Panc1 (cell line): ENCODE data around the gene MRE11. TPM values are rescaled to one million over a fixed set of nuclear protein-coding genes. Genes with fewer than 3 reads are reported as not detected.
A peak's percentile ranks its signal among the peaks of the same experiment; 100 is the strongest.

Experiments used
- ATAC-seq: fragments of 200-7000 bp; cut with Tn5 transposase; 2 replicates; pipeline ENCODE4 v1.9.1; 2020; ENCODE audit warnings: mild to moderate bottlenecking, moderate library complexity
- BruUV-seq: library from RNA; stranded (reverse); fragments of 400-500 nt; replicated peaks from 2 replicates; lab custom pipeline; 2021; lab: Mats Ljungman, UMichigan
- CTCF ChIA-PET: fragments of 300-600 bp; sonication (Branson Sonifier 250); formaldehyde crosslinking; loops from one replicate; lab custom pipeline; 2022; ENCODE audit warnings: antibody characterized with exemption; lab: Charles Lee
- POLR2A ChIA-PET: fragments of 300-600 bp; sonication (Branson Sonifier 250); formaldehyde crosslinking; loops from one replicate; lab custom pipeline; 2022; ENCODE audit warnings: antibody characterized with exemption; lab: Charles Lee
- DNase-seq: peaks from one replicate; pipeline ENCODE4 v3.0.0-alpha.2; 2010; ENCODE audit warnings: low read depth, low spot score
- H3K27ac ChIP-seq: 2 replicates; pipeline ENCODE4 v1.5.1; 2011; ENCODE audit warnings: mild to moderate bottlenecking, low read length, inconsistent platforms
- H3K27me3 ChIP-seq: fragments of 200-500 bp; sonication (Bioruptor generic); 2 replicates; pipeline ENCODE4 v1.6.0; 2014; ENCODE audit warnings: low read length, inconsistent platforms; ENCODE audit not compliant: control insufficient read depth, insufficient read depth
- H3K36me3 ChIP-seq: fragments of 200-500 bp; sonication (Bioruptor generic); 2 replicates; pipeline ENCODE4 v1.5.1; 2014; ENCODE audit warnings: inconsistent platforms, mild to moderate bottlenecking, low read length, moderate library complexity; ENCODE audit not compliant: control insufficient read depth, insufficient read depth
- H3K4me1 ChIP-seq: 2 replicates; pipeline ENCODE4 v1.5.1; 2011; ENCODE audit warnings: inconsistent platforms, mild to moderate bottlenecking, low read length, moderate library complexity; ENCODE audit not compliant: control insufficient read depth, insufficient read depth
- H3K4me3 ChIP-seq, 2 experiments: 2 replicates each; pipeline ENCODE4 v1.5.1; 2011 to 2012; ENCODE audit warnings: low read depth in 2 of 2, low read length in 2 of 2, mild to moderate bottlenecking in 2 of 2, inconsistent platforms in 1 of 2, moderate library complexity in 1 of 2
- H3K9me3 ChIP-seq: fragments of 200-500 bp; sonication (Bioruptor generic); 2 replicates; pipeline ENCODE4 v1.5.1; 2014; ENCODE audit warnings: low read depth, mild to moderate bottlenecking, inconsistent platforms, low read length, moderate library complexity; ENCODE audit not compliant: control insufficient read depth, insufficient read depth
- POLR2AphosphoS5 ChIP-seq: IDR thresholded peaks from 2 replicates; pipeline ENCODE4 v1.6.1; 2012; ENCODE audit warnings: mild to moderate bottlenecking, low read depth, low read length, moderate library complexity
- REST ChIP-seq, 2 experiments: IDR thresholded peaks; 2 replicates each; pipeline ENCODE4 v1.6.1; 2011 to 2012; ENCODE audit warnings: low read depth in 2 of 2, control low read depth in 1 of 2, low read length in 1 of 2, mild to moderate bottlenecking in 1 of 2, moderate library complexity in 1 of 2; ENCODE audit not compliant: insufficient read depth in 1 of 2
- SIN3A ChIP-seq: IDR thresholded peaks from 2 replicates; pipeline ENCODE4 v1.6.1; 2012; ENCODE audit warnings: low read depth, mild to moderate bottlenecking, low read length, moderate library complexity, borderline replicate concordance; ENCODE audit not compliant: insufficient read depth
- TCF7L2 ChIP-seq: IDR thresholded peaks from 2 replicates; pipeline ENCODE4 v1.6.1; 2011; ENCODE audit warnings: mild to moderate bottlenecking, low read depth, low read length, inconsistent platforms
- in situ Hi-C: cut with HindIII; loops from 2 replicates; pipeline ENCODE4 v1.10.0; 2016; ENCODE audit warnings: low sequenced_read_pairs, low pct_unique_long_range_greater_than_20kb
- intact Hi-C: fragments of 100-400 bp; cut with micrococcal nuclease; formaldehyde crosslinking; loops from one replicate; pipeline ENCODE4 v1.10.0; 2022; ENCODE audit not compliant: unreplicated experiment
- total RNA-seq: library from RNA; stranded (reverse); gene quantifications from one replicate; pipeline ENCODE4 v1.2.1, GENCODE V29; 2021; ENCODE audit not compliant: unreplicated experiment
- TF ChIP-seq, protein P1 (sequence below): fragments of 450-650 bp; IDR thresholded peaks from 2 replicates; pipeline ENCODE4 v1.5.1; 2017; ENCODE audit warnings: mild to moderate bottlenecking

Gene MRE11
- total RNA-seq, 1 experiment from 2014 or later, result 35.0 TPM

DNA sequence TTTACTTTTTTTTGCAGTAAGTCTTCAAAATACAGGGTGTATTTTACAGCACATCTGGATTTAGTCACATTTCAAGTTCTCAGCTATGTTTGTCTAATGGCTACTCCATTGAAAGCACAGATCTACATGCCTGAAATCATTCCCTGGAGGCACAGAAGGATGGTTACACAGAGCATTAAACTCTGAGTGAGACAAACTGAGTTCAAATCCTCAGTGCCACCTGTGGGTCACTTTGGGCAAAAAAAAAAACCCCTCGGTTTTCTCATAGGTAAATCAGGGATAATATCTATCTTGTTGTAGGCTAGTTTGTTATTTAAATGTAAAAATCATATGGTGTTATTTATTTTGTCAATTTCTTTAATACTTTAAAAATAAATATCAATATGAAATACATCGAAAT, 7.9 kb upstream of the MRE11 start:
- intact Hi-C loops (loop anchor here (5.0 to 10.0 kb wide), 3 partner anchors 174 to 1267 kb away; no protein-coding TSS in a partner anchor), in situ Hi-C loops (no loop called here)
- peaks cover 20% of the 10 kb centered on the region for H3K36me3 ChIP-seq
- no peak for DNase-seq
- no peak for TF ChIP-seq REST (IDR thresholded peaks at IDR 0.05; ENCODE audit: insufficient read depth in 1 of 2, low read depth in 2 of 2, low read length in 1 of 2)
- TF ChIP-seq, protein P1, sequence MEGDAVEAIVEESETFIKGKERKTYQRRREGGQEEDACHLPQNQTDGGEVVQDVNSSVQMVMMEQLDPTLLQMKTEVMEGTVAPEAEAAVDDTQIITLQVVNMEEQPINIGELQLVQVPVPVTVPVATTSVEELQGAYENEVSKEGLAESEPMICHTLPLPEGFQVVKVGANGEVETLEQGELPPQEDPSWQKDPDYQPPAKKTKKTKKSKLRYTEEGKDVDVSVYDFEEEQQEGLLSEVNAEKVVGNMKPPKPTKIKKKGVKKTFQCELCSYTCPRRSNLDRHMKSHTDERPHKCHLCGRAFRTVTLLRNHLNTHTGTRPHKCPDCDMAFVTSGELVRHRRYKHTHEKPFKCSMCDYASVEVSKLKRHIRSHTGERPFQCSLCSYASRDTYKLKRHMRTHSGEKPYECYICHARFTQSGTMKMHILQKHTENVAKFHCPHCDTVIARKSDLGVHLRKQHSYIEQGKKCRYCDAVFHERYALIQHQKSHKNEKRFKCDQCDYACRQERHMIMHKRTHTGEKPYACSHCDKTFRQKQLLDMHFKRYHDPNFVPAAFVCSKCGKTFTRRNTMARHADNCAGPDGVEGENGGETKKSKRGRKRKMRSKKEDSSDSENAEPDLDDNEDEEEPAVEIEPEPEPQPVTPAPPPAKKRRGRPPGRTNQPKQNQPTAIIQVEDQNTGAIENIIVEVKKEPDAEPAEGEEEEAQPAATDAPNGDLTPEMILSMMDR, result peak; percentile 11; the same call in 1 of the 2 replicates
- H3K4me3 ChIP-seq, result no peak overlapping the region
- BruUV-seq, result no TSS peak
- ChIA-PET CTCF (no interaction called here), POLR2A (no interaction called here)
- no peaks in the 10 kb centered on the region for H3K9me3 ChIP-seq
- ATAC-seq, result no peak
- no peaks in the 10 kb centered on the region for H3K27me3 ChIP-seq
- H3K4me1 ChIP-seq, result no peaks in the 10 kb centered on the region
- no peak overlapping the region for H3K27ac ChIP-seq

DNA sequence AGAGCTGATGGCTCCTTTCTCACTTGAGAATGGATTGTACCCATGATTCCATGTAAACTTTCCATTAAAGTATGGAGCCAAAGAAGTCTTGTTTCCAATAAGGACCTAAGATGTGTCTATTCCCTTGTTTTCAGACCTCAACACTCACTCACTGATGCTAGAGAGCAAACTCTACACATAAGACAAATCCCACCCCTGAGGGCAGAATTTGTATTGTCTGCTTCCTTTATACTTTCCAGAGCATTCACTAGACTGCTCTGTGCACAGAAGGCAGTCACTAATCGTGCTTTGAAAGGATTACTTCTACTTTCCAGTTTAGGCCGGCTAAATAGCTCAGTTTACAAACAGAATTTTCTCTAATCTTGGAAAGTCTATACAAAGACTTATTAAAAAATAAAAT, 6.5 kb upstream of the MRE11 start:
- in situ Hi-C loops, result no loop called here
- no TSS peak for BruUV-seq
- TF ChIP-seq, protein P1, result no peak
- TF ChIP-seq SIN3A (no peak), TCF7L2 (no peak), POLR2AphosphoS5 (no peak), REST (IDR thresholded peaks at IDR 0.05; ENCODE audit: insufficient read depth in 1 of 2, low read depth in 2 of 2, low read length in 1 of 2) (no peak)
- Histone ChIP-seq H3K36me3 (peaks cover 20% of the 10 kb centered on the region), H3K27me3 (no peaks in the 10 kb centered on the region), H3K9me3 (no peaks in the 10 kb centered on the region), H3K4me3 (no peak overlapping the region), H3K4me1 (peaks cover 5% of the 10 kb centered on the region; the same call in 1 of the 2 replicates), H3K27ac (no peak overlapping the region)
- ATAC-seq (no peak), DNase-seq (no peak)
- ChIA-PET POLR2A (no interaction called here), CTCF (no interaction called here)
- intact Hi-C loops, result loop anchor here (5.0 to 10.0 kb wide), 3 partner anchors 173 to 1265 kb away; no protein-coding TSS in a partner anchor
